HG03354 (cell line): ENCODE results near the gene LANCL1.

Experiments
- ATAC-seq: cut with Tn5 transposase; IDR thresholded peaks from one replicate; pipeline ENCODE4 v1.9.1; 2021; ENCODE audit warnings: mild to moderate bottlenecking; ENCODE audit not compliant: unreplicated experiment, poor library complexity, severe bottlenecking

LANCL1 gene

GRCh38 chr2:210476194-210477128, at the start of gene LANCL1:
Gene LANCL1, minus strand, starts transcription at chr2:210476759. Its CDS starts 363 bp downstream, at chr2:210476396.
- ATAC-seq, result peak; percentile 100

- ATAC-seq, result no peak
Measured at GRCh38 chr2:210524533-210524932, 48.0 kb upstream of the LANCL1 start.

- ATAC-seq, result no peak
Measured at GRCh38 chr2:210523650-210524289, 47.2 kb upstream of the LANCL1 start.

- ATAC-seq, result no peak
Measured at GRCh38 chr2:210522399-210522798, 45.8 kb upstream of the LANCL1 start.

- ATAC-seq, result no peak
Measured at GRCh38 chr2:210519594-210519993, 43.0 kb upstream of the LANCL1 start.

- no peak for ATAC-seq
Measured at GRCh38 chr2:210517264-210517663, 40.7 kb upstream of the LANCL1 start.

- ATAC-seq, result peak; percentile 50
Measured at GRCh38 chr2:210515911-210516310, 39.4 kb upstream of the LANCL1 start.

GRCh38 chr2:210503725-210504191, 27.2 kb upstream of the LANCL1 start:
- ATAC-seq, result no peak

GRCh38 chr2:210503001-210503623, 26.6 kb upstream of the LANCL1 start:
- peak; percentile 94 for ATAC-seq

GRCh38 chr2:210496512-210496911, 20.0 kb upstream of the LANCL1 start:
- peak; percentile 75 for ATAC-seq

- ATAC-seq, result no peak
Measured at GRCh38 chr2:210493528-210493927, 17.0 kb upstream of the LANCL1 start.

GRCh38 chr2:210481601-210482175, 5.1 kb upstream of the LANCL1 start:
- ATAC-seq, result no peak

- no peak for ATAC-seq
Measured at GRCh38 chr2:210480764-210481163, 4.2 kb upstream of the LANCL1 start.

- no peak for ATAC-seq
Measured at GRCh38 chr2:210480079-210480478, 3.5 kb upstream of the LANCL1 start.

- no peak for ATAC-seq
Measured at GRCh38 chr2:210478661-210479060, 2.1 kb upstream of the LANCL1 start.

- ATAC-seq, result no peak
Measured at GRCh38 chr2:210477496-210477895, 937 bp upstream of the LANCL1 start.

- ATAC-seq, result no peak
Measured at GRCh38 chr2:210475706-210476105, 853 bp downstream of the LANCL1 start.

- ATAC-seq, result no peak
Measured at GRCh38 chr2:210474776-210475175, 1.8 kb downstream of the LANCL1 start.

GRCh38 chr2:210461401-210461800, 15.2 kb downstream of the LANCL1 start:
- ATAC-seq, result peak; percentile 63
